CD4-positive, alpha-beta T cell treated with Interleukin-10 for 1 hour (primary cell): ENCODE results near the gene LUC7L.
"Not testable (repeated sequence)": the region's sequence is repeated elsewhere in the genome, so short reads cannot be mapped to it uniquely, and the experiment has no call there.

ENCODE experiments used
- DNase-seq: peaks from one replicate; pipeline ENCODE4 v3.0.0-alpha.2; 2020

Gene LUC7L

DNA sequence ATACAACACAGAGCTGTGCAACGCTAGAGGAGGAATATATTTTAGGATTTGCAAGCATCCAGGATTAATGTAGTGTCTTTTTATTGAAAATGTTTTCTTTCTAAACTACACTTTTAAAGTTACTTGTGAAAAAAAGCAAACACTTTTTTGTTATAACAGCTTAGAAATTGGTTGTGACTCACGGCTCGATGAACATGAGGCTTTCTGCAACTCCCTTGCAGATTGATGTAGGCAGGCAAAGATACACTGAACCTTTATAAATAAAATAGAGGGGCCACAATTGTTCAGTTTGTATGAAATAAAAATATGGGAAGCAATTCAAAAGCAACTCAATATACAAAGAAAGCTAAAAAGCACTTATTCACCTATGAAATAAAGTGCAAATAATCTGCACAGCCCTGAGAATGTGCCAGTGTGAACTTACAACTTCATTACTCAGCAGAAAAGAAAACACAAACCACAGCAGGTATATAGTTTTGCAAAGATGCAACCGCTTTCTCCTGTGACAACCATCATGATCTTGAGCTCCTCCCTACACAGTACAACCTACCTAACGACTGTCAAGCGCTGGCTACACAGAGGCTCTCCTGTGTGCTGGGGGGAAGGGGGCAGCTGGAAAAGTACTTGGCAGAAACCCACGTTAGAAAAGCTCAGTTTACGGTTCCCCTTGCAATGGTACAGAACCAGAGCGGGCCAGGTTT, 948 bp downstream of the LUC7L start:
- DNase-seq = peak; percentile 14

- DNase-seq = no peak
Measured at GRCh38 chr16:220021-220420, 9.2 kb downstream of the LUC7L start.

GRCh38 chr16:212999-213398, 16.2 kb downstream of the LUC7L start:
- DNase-seq = no peak

DNA sequence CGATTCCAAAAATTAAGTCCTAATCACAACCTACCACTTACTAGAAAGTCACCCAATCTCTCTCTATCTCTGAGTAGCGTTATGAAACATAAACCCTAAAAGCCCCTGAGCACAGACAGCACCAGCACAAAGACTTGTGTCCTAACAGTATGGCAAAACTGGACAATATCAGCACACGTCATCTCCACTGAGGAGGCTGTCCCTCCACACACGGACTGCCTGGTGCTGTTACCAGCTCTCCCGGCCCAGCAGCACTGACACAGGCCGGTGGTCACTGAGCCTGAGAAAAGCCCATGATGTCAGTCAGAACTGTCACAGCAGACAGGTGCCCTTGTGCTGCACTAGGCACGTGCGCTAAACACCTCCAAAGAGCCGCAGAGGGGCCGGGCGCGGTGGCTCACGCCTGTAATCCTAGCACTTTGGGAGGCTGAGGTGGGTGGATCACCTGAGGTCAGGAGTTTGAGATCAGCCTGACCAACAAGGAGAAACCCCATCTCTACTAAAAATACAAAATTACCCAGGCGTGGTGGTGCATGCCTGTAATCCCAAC, 17.5 kb downstream of the LUC7L start:
- not testable (repeated sequence) for DNase-seq

- DNase-seq = not testable (repeated sequence)
Measured at GRCh38 chr16:209359-209758, 19.9 kb downstream of the LUC7L start.

GRCh38 chr16:204046-204445, 25.2 kb downstream of the LUC7L start:
- not testable (repeated sequence) for DNase-seq

DNA sequence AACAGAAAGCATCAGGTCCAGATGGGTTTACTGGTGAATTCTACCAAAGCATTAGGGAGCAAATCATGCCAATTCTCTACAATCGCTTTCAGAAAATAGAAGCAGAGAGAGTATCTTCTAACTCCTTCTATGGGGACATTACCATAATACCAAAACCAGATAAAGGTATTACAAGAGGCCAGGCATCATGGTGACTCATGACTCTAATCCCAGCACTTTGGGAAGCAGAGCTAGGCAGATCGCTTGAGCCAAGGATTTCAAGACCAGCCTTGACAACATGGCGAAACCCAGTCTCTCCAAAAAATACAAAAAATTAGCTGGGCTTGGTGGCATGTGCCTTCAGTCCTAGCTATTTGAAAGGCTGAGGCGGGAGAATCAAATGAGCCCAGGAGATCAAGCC, 26.0 kb downstream of the LUC7L start:
- no peak for DNase-seq

- no peak for DNase-seq
Measured at GRCh38 chr16:200388-200787, 28.9 kb downstream of the LUC7L start.

GRCh38 chr16:194516-194915, 34.7 kb downstream of the LUC7L start:
- no peak for DNase-seq

DNA sequence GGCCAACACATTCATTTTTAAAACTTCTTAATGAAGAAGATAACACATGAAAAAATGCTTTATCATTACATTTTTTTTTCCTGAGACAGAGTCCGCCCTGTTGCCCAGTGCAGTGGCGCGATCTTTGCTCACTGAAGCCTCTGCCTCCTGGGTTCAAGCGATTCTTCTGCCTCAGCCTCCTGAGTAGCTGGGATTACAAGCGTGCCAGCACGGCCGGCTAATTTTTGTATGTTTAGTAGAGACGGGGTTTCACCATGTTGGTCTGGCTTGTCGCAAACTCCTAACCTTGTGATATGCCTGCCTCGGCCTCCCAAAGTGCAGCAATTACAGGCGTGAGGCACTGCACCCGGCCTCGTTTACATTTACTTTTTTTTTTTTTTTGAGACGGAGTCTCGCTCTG, 35.8 kb downstream of the LUC7L start:
- no peak for DNase-seq

- DNase-seq = no peak
Measured at GRCh38 chr16:192686-193085, 36.6 kb downstream of the LUC7L start.

GRCh38 chr16:191831-192230, 37.4 kb downstream of the LUC7L start:
- DNase-seq = no peak

DNA sequence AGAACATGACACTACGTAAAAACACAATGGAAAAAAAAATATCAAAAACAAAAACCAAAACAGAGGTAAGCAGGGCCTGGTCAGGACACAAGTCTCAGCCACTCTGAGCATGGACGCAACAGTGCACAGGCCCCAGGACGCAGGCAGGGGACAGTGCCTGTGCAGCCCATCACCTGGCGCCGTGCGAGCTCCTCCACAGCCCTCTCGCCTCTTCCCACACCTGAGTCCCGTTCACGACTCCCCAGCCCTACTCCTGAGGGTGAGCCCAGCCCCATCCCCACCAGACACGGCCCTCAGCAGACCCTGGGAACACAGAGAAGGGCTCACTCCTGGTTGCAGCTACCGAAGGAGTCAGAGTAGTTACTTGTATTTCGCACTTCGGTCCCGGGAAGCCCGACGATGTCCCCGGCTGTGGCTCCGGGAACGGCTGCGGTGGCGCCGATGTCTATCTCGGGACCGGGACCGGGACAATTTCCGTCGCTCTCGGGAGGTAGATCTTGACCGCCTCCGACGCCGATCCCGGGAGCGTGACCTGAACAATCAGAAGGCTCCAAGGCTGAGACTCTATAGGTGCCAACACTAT, 39.6 kb downstream of the LUC7L start:
- no peak for DNase-seq

DNA sequence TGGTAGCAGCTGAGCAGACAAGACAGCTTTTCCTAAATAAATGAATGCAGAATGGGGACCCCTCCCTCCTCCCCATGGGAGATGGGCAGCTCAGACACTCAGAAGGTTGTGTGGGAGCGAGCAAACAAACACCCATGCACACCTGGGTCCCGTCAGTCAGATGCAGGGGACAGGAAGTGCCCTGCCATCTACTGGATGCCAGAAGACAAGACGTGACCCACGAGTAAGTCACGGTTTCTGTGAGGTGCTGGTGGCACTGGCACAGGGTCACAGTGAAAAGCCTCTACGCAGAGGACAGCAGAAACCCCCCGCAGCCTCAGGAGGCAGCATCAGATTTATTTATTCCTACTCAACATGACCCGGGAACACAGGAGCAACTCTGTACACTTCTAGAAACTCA, 40.6 kb downstream of the LUC7L start:
- DNase-seq = peak; percentile 36

GRCh38 chr16:187330-187729, 41.9 kb downstream of the LUC7L start:
- no peak for DNase-seq

- no peak for DNase-seq
Measured at GRCh38 chr16:185691-186090, 43.6 kb downstream of the LUC7L start.

DNA sequence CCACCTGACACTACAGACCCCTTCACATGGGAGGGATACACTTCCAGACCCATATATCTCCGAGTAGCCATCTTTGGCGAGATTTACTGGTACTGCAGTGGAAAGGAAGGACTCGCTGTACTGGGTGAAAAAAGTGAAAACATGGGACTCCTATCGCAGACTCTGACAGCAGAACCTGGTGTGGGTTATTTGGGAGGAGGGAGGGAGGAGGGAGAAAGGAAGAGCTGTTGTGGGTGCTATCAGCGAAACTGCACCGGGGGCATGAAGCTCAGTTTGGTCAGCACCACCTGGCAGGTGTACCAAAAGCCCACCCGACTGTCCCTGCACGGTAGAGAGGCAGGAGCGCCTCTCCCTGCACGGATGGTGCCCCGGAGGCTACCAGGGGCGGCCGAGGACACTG, 44.0 kb downstream of the LUC7L start:
- DNase-seq = no peak

DNA sequence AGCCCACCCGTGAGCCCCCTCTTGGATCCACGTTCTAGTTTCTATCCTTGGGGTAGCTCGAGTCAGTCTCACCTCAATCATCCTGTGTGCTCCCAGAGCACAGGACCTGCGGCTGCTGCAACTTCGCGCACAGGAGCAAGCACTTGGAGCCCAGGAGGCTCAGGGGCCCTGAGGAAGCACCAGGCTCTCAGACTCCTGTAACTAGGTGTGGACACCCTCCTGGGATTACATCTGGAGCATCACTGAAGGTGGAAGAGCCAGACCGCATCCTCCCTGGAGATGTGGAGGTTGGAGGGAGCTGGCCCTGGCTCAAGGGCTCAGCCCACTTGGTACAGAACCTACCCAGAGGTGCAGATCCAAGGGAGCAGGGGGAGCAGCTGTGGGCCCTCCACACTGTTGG, 46.2 kb downstream of the LUC7L start:
- DNase-seq = no peak

- no peak for DNase-seq
Measured at GRCh38 chr16:181565-182021, 47.7 kb downstream of the LUC7L start.

DNA sequence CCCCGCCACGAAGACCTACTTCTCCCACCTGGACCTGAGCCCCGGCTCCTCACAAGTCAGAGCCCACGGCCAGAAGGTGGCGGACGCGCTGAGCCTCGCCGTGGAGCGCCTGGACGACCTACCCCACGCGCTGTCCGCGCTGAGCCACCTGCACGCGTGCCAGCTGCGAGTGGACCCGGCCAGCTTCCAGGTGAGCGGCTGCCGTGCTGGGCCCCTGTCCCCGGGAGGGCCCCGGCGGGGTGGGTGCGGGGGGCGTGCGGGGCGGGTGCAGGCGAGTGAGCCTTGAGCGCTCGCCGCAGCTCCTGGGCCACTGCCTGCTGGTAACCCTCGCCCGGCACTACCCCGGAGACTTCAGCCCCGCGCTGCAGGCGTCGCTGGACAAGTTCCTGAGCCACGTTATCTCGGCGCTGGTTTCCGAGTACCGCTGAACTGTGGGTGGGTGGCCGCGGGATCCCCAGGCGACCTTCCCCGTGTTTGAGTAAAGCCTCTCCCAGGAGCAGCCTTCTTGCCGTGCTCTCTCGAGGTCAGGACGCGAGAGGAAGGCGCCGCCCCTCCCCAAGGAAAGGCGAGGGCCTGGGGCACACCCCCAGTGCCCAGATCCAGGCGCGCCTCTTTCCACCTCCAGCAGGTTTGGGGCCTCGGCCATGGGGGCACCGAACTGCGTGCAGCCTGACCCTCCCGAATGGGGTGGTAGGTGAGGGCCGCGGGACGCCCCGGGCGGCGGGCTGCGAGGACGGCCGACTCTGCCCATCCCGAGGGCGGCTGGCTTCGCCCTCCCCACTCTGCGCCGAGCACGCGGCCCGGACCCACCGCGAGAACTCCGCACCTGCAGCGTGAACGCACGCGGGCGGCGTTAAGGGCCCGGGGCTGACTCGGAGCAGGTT, 48.3 kb downstream of the LUC7L start:
- peak; percentile 87 for DNase-seq

GRCh38 chr16:180101-180675, 49.1 kb downstream of the LUC7L start, which contains the start of gene HBQ1:
TSS of gene HBQ1 (plus strand) at chr16:180459. CDS start at chr16:180487, 28 bp downstream.
- peak; percentile 40 for DNase-seq

DNA sequence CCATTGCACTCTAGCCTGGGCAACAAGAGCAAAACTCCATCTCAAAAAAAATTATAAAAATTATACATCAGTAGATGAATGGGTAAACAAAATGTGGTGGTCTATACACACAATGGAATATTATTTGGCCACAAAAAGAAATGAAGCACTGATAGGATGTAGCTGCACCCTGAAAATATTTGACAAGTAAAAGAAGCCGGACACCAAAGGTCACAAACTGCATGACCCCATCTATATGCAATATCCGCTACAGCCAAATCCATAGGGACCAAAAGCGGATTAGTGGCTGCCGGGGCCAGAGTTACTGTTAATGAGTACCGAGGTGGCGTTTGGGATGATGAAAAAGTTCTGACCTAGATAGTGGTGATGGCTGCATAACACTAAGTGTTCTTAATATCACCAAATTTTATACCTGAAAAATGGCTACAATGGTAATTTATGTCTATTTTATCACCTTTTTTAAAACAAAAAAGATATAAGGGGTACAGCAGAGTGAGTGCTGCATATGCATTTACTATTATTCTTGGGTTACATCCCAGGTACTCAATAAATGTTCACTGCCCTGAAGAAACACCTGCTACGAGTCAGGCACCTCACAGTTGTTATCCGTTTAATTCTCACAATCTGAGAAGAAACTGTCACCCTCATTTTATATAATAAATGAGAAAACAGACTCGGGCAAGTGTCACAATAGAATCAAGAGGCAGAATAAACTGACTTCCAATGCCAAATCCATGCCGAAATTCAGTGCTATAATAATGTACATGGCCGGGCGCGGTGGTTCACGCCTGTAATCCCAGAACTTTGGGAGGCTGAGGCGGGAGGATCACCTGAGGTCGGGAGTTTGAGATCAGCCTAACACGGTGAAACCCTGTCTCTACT, 49.8 kb downstream of the LUC7L start:
- DNase-seq = no peak
